HG03469 (cell line): ENCODE data around the gene FCGR2B.

Source experiments
- ATAC-seq: cut with Tn5 transposase; IDR thresholded peaks from one replicate; pipeline ENCODE4 v1.9.1; 2021; ENCODE audit warnings: mild to moderate bottlenecking, moderate library complexity, moderate number of reproducible peaks; ENCODE audit not compliant: unreplicated experiment

The FCGR2B gene

GRCh38 chr1:161727256-161727924, 64.4 kb downstream of the FCGR2B start:
- ATAC-seq, result no peak
